Middle frontal gyrus (tissue), 1 donor: ENCODE results near the gene DTNA.

ENCODE experiments used
- DNase-seq: peaks from one replicate; pipeline ENCODE4 v3.0.0-alpha.2; 2015; ENCODE audit warnings: low spot score; ENCODE audit errors: extremely low spot score

Gene DTNA

DNA sequence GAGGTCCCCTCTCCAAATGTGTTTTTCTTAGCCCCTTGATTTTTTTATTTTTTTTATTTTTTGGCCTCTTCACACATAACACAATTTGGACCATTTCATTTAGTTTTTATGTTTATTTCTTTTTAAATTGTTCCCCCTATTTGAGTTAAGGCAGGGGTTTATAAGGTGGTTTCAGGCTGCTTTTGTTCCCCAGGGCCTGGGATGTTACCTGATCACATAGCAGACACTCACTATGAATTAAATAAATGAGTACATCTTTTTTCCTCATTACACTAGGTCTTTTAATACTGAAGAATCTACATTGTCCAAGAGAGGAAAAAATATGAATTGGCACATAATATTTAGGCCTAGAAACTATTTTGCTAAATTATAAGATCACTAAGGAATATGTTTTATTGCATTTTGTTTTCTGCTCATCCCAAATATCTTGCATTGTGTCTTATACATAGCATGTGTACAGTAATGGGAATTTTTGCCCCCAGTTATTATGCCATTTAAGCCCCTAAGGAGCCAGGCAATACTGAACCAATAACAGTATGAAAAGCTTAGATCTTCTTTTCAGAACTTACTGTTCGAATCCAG, 218.7 kb downstream of the DTNA start:
- no peak for DNase-seq

DNA sequence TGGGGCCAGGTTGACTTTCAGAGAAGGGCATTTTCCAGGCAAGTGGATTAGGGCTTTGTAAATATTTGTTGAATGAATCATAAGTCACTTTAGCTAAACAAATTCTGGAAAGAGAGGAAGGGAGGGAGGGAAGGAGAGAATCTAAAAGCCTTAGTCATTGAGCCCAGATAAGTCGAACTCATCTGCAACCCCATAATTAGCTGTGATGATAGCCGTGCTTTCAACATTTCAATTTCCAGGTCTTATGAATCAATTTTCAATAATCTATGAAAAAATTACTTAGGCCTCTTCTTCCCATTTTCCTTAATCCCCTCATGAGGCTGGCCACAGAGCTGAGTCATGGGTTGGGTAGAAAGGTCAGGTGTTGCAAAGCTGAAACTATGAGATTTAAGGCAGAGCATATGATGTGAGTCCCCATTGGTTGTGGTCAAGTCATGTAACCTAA, 219.3 kb downstream of the DTNA start:
- DNase-seq, result no peak

GRCh38 chr18:34932363-34932762, 222.3 kb downstream of the DTNA start:
- DNase-seq, result no peak

DNA sequence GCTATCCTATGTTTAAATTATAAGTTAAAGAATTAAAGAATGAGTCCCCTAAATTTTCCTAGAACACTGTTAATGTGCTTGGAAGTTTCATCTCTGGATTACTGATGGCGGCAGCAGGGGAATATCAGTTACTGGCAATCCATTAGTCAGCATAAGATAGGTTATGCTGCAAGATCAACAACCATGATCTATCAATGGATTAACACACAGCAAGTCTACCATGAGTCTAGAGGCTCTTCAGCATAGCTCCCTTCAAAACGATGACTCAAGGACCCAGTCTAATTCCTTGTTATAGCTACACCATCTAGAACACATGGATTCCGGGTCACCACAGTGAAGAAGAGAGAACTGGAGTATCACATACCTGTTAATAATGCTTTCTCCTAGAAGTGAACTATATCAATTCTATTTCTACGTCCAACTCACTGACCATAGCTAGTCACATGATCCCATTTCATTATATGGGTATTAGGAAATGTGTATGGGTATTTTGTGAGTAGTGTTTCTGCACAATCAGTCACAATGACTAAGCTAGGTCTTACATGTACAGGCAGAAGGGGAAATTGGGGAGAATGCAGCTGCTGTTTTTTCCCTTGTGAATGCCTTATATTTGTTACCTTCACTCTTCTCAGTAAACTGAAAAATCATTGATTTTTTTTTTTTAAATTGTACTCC, 222.8 kb downstream of the DTNA start:
- DNase-seq, result no peak

GRCh38 chr18:34933909-34934661, 224.0 kb downstream of the DTNA start:
- DNase-seq, result no peak

- no peak for DNase-seq
Observed at GRCh38 chr18:34936772-34937171, 226.7 kb downstream of the DTNA start.

- DNase-seq, result no peak
Observed at GRCh38 chr18:34938090-34938489, 228.0 kb downstream of the DTNA start.
